Large intestine (tissue), 3 donors: ENCODE measurements around the gene USH2A. TPM values are rescaled to one million over a fixed set of nuclear protein-coding genes. Genes with fewer than 3 reads are reported as not detected.

Experiments used
- DNase-seq, 2 donors: peaks; one replicate each; pipeline versions ENCODE4 v3.0.0 to v3.0.0-alpha.2; 2013
- H3K27ac ChIP-seq: one replicate; pipeline ENCODE4 v1.5.1; 2013; ENCODE audit warnings: low read length
- H3K27me3 ChIP-seq: 2 replicates; pipeline ENCODE4 v1.6.1; 2013; ENCODE audit warnings: low read length; ENCODE audit not compliant: control insufficient read depth, insufficient read depth
- H3K36me3 ChIP-seq: 2 replicates; pipeline ENCODE4 v1.6.1; 2013; ENCODE audit warnings: low read length; ENCODE audit not compliant: control insufficient read depth, insufficient read depth
- H3K4me1 ChIP-seq: one replicate; pipeline ENCODE4 v1.6.1; 2013; ENCODE audit warnings: low read length; ENCODE audit not compliant: control insufficient read depth, insufficient read depth
- H3K4me3 ChIP-seq: one replicate; pipeline ENCODE4 v1.5.1; 2013; ENCODE audit warnings: low read length
- H3K9me3 ChIP-seq: one replicate; pipeline ENCODE4 v1.6.1; 2013; ENCODE audit warnings: mild to moderate bottlenecking, low read depth, low read length, moderate library complexity; ENCODE audit not compliant: control insufficient read depth
- WGBS: methylation state at CpG from one replicate; pipeline ENCODE4 v1.1.5; 2013; ENCODE audit warnings: low lambda C conversion rate; ENCODE audit not compliant: insufficient coverage; 5-methylcytosine and 5-hydroxymethylcytosine counted together
- polyA plus RNA-seq: library from polyadenylated mRNA; unstranded; fragments of 120-200 nt; gene quantifications from one replicate; pipeline ENCODE4 v1.2.1, GENCODE V29; 2013

Gene USH2A
- polyA plus RNA-seq, 1 donor, result 0.06 TPM

- H3K4me1 ChIP-seq, result no peaks in the 10 kb centered on the region
Measured at GRCh38 chr1:216303690-216304089, 119.6 kb downstream of the USH2A start.

GRCh38 chr1:216293683-216294082, 129.6 kb downstream of the USH2A start:
- Histone ChIP-seq H3K36me3 (no peaks in the 10 kb centered on the region), H3K4me1 (no peaks in the 10 kb centered on the region), H3K27ac (no peak overlapping the region), H3K27me3 (no peaks in the 10 kb centered on the region), H3K9me3 (no peaks in the 10 kb centered on the region), H3K4me3 (no peak overlapping the region)
- no peak for DNase-seq
- 75% methylated on average over 4 of the region's 6 CpGs for WGBS

More at GRCh38 chr1:216303690-216304089, 119.6 kb downstream of the USH2A start:
- no peaks in the 10 kb centered on the region for H3K27me3 ChIP-seq
- no peak for DNase-seq
- H3K4me3 ChIP-seq, result no peak overlapping the region
- H3K27ac ChIP-seq, result no peak overlapping the region
- no peaks in the 10 kb centered on the region for H3K9me3 ChIP-seq
- H3K36me3 ChIP-seq, result no peaks in the 10 kb centered on the region

GRCh38 chr1:216290074-216290473, 133.2 kb downstream of the USH2A start:
- no peak overlapping the region for H3K27ac ChIP-seq
- DNase-seq, result no peak
- no peaks in the 10 kb centered on the region for H3K4me1 ChIP-seq
- H3K9me3 ChIP-seq, result no peaks in the 10 kb centered on the region
- no peaks in the 10 kb centered on the region for H3K36me3 ChIP-seq
- H3K4me3 ChIP-seq, result no peak overlapping the region
- H3K27me3 ChIP-seq, result no peaks in the 10 kb centered on the region
- WGBS, result 100% methylated on average over 1 of the region's 3 CpGs

GRCh38 chr1:216285052-216285451, 138.2 kb downstream of the USH2A start:
- Histone ChIP-seq H3K36me3 (no peaks in the 10 kb centered on the region), H3K9me3 (no peaks in the 10 kb centered on the region), H3K27ac (no peak overlapping the region), H3K4me3 (no peak overlapping the region), H3K27me3 (no peaks in the 10 kb centered on the region), H3K4me1 (no peaks in the 10 kb centered on the region)
- no peak for DNase-seq
- no CpG with 5 or more reads among the region's 3 CpGs for WGBS

GRCh38 chr1:216281757-216282156, 141.5 kb downstream of the USH2A start:
- no peak for DNase-seq
- no peak overlapping the region for H3K27ac ChIP-seq
- no peaks in the 10 kb centered on the region for H3K9me3 ChIP-seq
- 100% methylated on average over 2 of the region's 2 CpGs for WGBS
- H3K4me1 ChIP-seq, result no peaks in the 10 kb centered on the region
- no peak overlapping the region for H3K4me3 ChIP-seq
- H3K27me3 ChIP-seq, result no peaks in the 10 kb centered on the region
- no peaks in the 10 kb centered on the region for H3K36me3 ChIP-seq

- Histone ChIP-seq H3K27me3 (no peaks in the 10 kb centered on the region), H3K4me1 (no peaks in the 10 kb centered on the region), H3K36me3 (no peaks in the 10 kb centered on the region), H3K4me3 (no peak overlapping the region), H3K9me3 (no peaks in the 10 kb centered on the region), H3K27ac (no peak overlapping the region)
- DNase-seq, result no peak
- WGBS, result 88% methylated on average over 2 of the region's 2 CpGs
Measured at GRCh38 chr1:216270086-216270773, 153.0 kb downstream of the USH2A start.

GRCh38 chr1:216261631-216262030, 161.6 kb downstream of the USH2A start:
- no peak for DNase-seq
- no peaks in the 10 kb centered on the region for H3K4me1 ChIP-seq
- WGBS, result no CpG with 5 or more reads among the region's 3 CpGs
- H3K36me3 ChIP-seq, result no peaks in the 10 kb centered on the region
- H3K27ac ChIP-seq, result no peak overlapping the region
- no peaks in the 10 kb centered on the region for H3K9me3 ChIP-seq
- no peaks in the 10 kb centered on the region for H3K27me3 ChIP-seq
- H3K4me3 ChIP-seq, result no peak overlapping the region

- WGBS, result no CpG with 5 or more reads among the region's 1 CpG
- H3K36me3 ChIP-seq, result no peaks in the 10 kb centered on the region
- no peak for DNase-seq
- H3K27ac ChIP-seq, result no peak overlapping the region
- H3K27me3 ChIP-seq, result no peaks in the 10 kb centered on the region
- no peaks in the 10 kb centered on the region for H3K9me3 ChIP-seq
- no peaks in the 10 kb centered on the region for H3K4me1 ChIP-seq
- H3K4me3 ChIP-seq, result no peak overlapping the region
Measured at GRCh38 chr1:216258856-216259255, 164.4 kb downstream of the USH2A start.

- WGBS, result 80% methylated on average over 1 of the region's 3 CpGs
- no peaks in the 10 kb centered on the region for H3K9me3 ChIP-seq
- no peaks in the 10 kb centered on the region for H3K4me1 ChIP-seq
- no peaks in the 10 kb centered on the region for H3K36me3 ChIP-seq
- H3K4me3 ChIP-seq, result no peak overlapping the region
- H3K27me3 ChIP-seq, result no peaks in the 10 kb centered on the region
- H3K27ac ChIP-seq, result no peak overlapping the region
- DNase-seq, result no peak
Measured at GRCh38 chr1:216258386-216258785, 164.9 kb downstream of the USH2A start.

- Histone ChIP-seq H3K36me3 (no peaks in the 10 kb centered on the region), H3K4me1 (no peaks in the 10 kb centered on the region), H3K27me3 (no peaks in the 10 kb centered on the region), H3K27ac (no peak overlapping the region), H3K4me3 (no peak overlapping the region), H3K9me3 (no peaks in the 10 kb centered on the region)
- 82% methylated on average over 2 of the region's 5 CpGs for WGBS
- DNase-seq, result no peak
Measured at GRCh38 chr1:216250861-216251260, 172.4 kb downstream of the USH2A start.

- no peak overlapping the region for H3K27ac ChIP-seq
- no peak overlapping the region for H3K4me3 ChIP-seq
- H3K27me3 ChIP-seq, result no peaks in the 10 kb centered on the region
- H3K4me1 ChIP-seq, result no peaks in the 10 kb centered on the region
- H3K36me3 ChIP-seq, result no peaks in the 10 kb centered on the region
- H3K9me3 ChIP-seq, result no peaks in the 10 kb centered on the region
- DNase-seq, result no peak
- WGBS, result 90% methylated on average over 2 of the region's 3 CpGs
Measured at GRCh38 chr1:216248628-216249027, 174.6 kb downstream of the USH2A start.
